Measurements from ENCODE around the gene CPPED1.
A peak's percentile ranks its signal among the peaks of the same experiment; 100 is the strongest.
"Not testable (repeated sequence)": the region's sequence is repeated elsewhere in the genome, so short reads cannot be mapped to it uniquely, and the experiment has no call there.

CPPED1 gene

DNA sequence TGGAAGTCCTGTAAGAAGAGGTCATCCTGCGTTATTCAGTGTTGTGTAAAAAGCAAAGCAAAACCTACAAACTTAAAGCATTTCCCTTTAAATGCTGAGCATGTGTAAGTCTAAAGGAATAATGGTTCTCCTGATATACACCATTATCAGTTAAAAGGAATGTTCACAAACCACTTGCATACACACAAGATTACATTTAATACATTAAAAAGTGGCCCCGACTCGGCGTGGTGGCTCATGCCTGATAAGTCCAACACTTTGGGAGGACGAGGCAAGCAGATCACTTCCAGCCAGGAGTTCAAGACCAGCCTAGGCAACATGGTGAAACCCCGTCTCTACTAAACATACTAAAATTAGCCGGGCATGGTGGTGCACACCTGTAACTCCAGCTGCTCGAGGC lies 30.5 kb downstream of the CPPED1 start:
- TF ChIP-seq ZFX (IDR thresholded peaks at IDR 0.05; ENCODE audit: borderline replicate concordance), result no peak
- TF ChIP-seq, protein P1, sequence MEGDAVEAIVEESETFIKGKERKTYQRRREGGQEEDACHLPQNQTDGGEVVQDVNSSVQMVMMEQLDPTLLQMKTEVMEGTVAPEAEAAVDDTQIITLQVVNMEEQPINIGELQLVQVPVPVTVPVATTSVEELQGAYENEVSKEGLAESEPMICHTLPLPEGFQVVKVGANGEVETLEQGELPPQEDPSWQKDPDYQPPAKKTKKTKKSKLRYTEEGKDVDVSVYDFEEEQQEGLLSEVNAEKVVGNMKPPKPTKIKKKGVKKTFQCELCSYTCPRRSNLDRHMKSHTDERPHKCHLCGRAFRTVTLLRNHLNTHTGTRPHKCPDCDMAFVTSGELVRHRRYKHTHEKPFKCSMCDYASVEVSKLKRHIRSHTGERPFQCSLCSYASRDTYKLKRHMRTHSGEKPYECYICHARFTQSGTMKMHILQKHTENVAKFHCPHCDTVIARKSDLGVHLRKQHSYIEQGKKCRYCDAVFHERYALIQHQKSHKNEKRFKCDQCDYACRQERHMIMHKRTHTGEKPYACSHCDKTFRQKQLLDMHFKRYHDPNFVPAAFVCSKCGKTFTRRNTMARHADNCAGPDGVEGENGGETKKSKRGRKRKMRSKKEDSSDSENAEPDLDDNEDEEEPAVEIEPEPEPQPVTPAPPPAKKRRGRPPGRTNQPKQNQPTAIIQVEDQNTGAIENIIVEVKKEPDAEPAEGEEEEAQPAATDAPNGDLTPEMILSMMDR (IDR thresholded peaks at IDR 0.05), result no peak
- no peak overlapping the region for H3K27ac ChIP-seq

- H3K27ac ChIP-seq, result no peak overlapping the region
- TF ChIP-seq, protein P1 (IDR thresholded peaks at IDR 0.05), result no peak
- no peak for TF ChIP-seq ZFX (IDR thresholded peaks at IDR 0.05; ENCODE audit: borderline replicate concordance)
Measured at GRCh38 chr16:12771341-12771798, 32.3 kb downstream of the CPPED1 start.

GRCh38 chr16:12769525-12769924 lies 34.2 kb downstream of the CPPED1 start:
- no peak overlapping the region for H3K27ac ChIP-seq
- TF ChIP-seq, protein P1 (IDR thresholded peaks at IDR 0.05), result no peak
- no peak for TF ChIP-seq ZFX (IDR thresholded peaks at IDR 0.05; ENCODE audit: borderline replicate concordance)

DNA sequence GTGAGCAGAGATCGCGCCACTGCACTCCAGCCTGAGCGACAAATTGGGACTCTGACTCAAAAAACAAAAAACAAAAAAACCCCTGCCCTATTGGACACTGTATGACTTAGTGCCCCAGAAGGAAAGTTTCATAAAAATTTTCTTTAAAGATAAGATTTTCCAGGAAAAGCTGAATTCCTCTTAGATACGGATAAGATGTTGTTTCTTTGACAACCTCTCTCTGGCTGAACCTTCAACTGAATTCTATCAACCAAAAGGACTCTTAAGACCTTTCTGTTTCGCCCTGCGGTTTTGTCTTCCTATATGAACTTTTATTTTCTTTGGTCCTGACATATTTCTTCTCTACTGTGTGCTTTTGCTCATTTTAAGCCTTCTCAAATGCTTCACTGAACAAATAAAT lies 35.8 kb downstream of the CPPED1 start:
- H3K27ac ChIP-seq, result no peak overlapping the region
- TF ChIP-seq ZFX (IDR thresholded peaks at IDR 0.05; ENCODE audit: borderline replicate concordance), result no peak
- TF ChIP-seq, protein P1 (IDR thresholded peaks at IDR 0.05), result no peak

- TF ChIP-seq ZFX (IDR thresholded peaks at IDR 0.05; ENCODE audit: borderline replicate concordance), result no peak
- TF ChIP-seq, protein P1 (IDR thresholded peaks at IDR 0.05), result no peak
- H3K27ac ChIP-seq, result no peak overlapping the region
Measured at GRCh38 chr16:12766853-12767252, 36.8 kb downstream of the CPPED1 start.

DNA sequence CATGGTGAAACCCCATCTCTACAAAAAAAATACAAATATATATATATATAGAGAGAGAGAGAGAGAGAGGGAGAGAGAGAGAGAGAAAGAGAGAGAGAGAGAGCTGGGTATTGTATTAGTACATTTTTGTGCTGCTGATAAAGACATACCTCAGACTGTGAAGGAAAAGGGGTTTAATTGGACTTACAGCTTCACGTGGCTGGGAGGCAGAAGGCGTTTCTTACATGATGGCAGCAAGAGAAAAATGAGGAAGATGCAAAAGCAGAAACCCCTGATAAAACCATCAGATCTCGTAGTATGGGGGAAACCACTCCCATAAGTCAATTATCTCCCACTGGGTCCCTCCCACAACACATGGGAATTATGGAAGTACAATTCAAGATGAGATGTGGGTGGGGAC lies 37.5 kb downstream of the CPPED1 start:
- H3K27ac ChIP-seq, result not testable (repeated sequence)

GRCh38 chr16:12764813-12765488 lies 38.7 kb downstream of the CPPED1 start:
- TF ChIP-seq ZFX (IDR thresholded peaks at IDR 0.05; ENCODE audit: borderline replicate concordance), result no peak
- TF ChIP-seq, protein P1 (IDR thresholded peaks at IDR 0.05), result no peak
- no peak overlapping the region for H3K27ac ChIP-seq

- peak overlapping the region; percentile 42; the same call in 1 of the 2 replicates for H3K27ac ChIP-seq
Measured at GRCh38 chr16:12763517-12763916, 40.2 kb downstream of the CPPED1 start.

More at GRCh38 chr16:12763517-12763916, 40.2 kb downstream of the CPPED1 start:
- no peak for TF ChIP-seq ZFX (IDR thresholded peaks at IDR 0.05; ENCODE audit: borderline replicate concordance)
- TF ChIP-seq, protein P1 (IDR thresholded peaks at IDR 0.05), result no peak
